Putamen (tissue), 1 donor: ENCODE data around the gene DYDC2.
"Not testable (repeated sequence)": the region's sequence is repeated elsewhere in the genome, so short reads cannot be mapped to it uniquely, and the experiment has no call there.

Experiments
- DNase-seq: peaks from one replicate; pipeline ENCODE4 v3.0.0-alpha.2; 2016; ENCODE audit warnings: low spot score

DYDC2 gene

GRCh38 chr10:80414142-80414895 lies 57.7 kb downstream of the DYDC2 start:
- no peak for DNase-seq

DNA sequence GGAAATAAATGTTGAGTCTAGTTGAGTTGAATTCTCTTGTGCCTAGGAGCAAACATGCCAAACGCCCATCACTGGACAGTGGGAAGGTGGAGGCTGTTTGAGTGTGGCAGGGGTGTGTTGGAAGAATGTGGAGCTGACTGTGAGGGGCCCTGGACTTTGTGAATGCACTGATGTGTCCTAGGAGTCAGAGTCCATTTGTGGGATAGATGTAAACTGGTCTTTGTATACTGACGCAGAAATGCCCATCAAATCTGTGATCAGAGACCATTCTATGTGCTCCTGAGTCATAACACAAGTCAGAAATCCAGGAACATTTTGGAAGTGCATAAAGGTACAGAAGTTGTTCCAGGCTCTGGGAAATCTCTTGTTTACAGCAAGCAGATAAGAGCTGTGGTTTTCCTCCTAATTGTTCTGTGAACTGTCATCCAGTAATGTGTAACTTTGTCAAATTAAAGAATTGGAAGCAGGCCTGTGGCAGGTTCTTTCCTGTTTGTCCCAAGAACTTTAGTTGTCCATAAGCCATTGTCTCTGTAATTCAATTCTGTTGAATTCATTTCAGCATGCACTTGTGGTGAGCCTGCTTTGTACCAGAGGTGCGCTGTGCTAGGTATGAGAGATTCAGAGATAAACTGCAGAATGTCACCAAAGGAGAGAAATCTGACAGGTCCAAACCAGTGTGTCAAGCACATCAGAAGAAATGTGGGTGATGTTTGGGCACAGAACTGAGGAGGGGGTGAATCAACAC lies 59.3 kb downstream of the DYDC2 start:
- DNase-seq = no peak

DNA sequence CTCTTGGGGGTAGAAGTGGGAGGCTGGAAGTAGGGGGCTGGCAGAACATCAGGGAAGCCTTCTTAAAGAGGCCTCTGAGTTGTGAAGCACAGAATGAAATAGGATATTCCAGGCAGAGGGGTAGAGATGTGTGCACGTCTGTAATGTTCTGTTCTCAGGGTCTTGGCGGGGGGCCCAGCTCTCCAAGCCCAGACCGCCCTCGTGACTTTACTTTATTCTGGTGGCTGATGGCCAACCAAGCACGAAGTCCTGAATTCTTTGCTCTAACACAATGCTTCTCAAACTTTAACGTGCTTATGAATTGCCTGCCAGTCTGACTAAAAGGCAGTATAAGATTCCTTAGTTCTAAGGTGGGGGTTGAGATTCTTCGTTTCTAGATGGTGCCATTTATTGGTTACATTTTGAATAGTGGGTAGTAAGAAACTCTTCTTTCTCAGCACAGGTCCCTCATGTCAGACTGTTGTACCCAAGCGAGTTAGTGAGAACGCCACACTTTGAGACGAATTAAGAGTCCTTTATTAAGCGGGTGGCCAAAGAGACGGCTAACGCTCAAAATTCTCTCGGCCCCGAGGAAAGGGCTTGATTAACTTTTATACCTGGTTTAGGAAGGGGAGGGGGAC lies 60.0 kb downstream of the DYDC2 start:
- DNase-seq = no peak

DNA sequence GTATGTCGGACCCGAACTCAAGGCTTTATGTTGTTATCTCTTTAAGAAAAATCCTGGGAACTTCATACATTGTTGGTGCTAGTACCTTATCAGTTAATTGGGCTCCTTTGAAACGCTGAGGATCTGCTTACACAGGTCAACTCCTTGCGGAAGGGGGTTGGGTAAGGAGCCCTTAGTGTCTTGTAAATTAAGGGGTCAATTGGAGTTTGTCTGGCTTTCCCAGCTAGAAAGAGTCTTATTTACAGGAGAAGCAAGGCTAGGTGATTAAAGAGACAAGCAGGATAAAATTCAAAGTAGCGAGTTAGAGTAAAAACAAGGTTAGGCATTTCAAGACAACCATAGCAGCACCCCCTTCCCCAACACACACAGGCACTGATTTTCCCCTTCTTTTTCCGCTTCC lies 60.7 kb downstream of the DYDC2 start:
- DNase-seq = not testable (repeated sequence)
